Raji (cell line): ENCODE results near the gene HDAC8.

Source experiments
- POLR2A ChIP-seq: IDR thresholded peaks from 2 replicates; pipeline ENCODE4 v1.6.1; 2011; ENCODE audit warnings: low read depth, low read length, control low read depth; ENCODE audit not compliant: insufficient read depth

Gene HDAC8

GRCh38 chrX:72540318-72540717, 32.3 kb downstream of the HDAC8 start:
- TF ChIP-seq POLR2A: no peak

DNA sequence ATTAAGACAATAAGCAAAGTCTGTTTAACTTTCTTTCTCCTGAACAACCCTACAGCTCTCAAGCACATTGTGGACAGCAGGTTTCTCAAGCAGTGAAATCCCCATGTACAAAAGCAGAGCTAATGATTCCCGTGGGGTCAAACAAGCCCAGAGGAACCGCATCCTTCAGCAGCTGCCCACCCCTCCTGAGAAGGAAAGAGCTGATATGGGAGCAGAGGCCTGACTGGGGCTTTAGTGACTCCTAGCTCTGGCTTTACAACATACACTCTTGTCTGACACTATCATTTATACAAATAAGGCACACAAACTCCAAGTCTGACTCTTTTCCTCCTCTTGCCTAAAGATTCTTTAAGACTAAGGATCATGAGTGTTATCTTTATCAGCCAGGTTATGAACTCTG, 32.8 kb downstream of the HDAC8 start:
- TF ChIP-seq POLR2A: no peak

- TF ChIP-seq POLR2A: no peak
Measured at GRCh38 chrX:72536542-72536941, 36.1 kb downstream of the HDAC8 start.

DNA sequence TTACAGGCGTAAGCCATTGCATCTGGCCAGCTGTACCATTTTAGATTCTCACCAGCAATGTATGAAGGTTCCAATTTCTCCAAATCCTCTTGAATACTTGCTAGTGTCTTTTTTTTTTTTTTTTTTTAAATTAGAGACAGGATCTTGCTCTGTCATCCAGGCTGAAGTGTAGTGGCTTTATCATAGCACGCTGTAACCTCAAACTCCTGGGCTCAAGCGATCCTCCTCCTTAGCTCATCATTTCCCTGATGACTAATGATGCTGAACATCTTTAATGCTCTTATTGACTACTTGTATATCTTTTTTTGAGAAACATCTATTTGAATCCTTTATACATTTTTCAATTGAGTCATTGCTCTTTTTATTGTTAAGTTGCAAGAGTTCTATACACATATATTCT, 40.3 kb downstream of the HDAC8 start:
- no peak for TF ChIP-seq POLR2A

GRCh38 chrX:72526534-72527508, 45.8 kb downstream of the HDAC8 start:
- no peak for TF ChIP-seq POLR2A

DNA sequence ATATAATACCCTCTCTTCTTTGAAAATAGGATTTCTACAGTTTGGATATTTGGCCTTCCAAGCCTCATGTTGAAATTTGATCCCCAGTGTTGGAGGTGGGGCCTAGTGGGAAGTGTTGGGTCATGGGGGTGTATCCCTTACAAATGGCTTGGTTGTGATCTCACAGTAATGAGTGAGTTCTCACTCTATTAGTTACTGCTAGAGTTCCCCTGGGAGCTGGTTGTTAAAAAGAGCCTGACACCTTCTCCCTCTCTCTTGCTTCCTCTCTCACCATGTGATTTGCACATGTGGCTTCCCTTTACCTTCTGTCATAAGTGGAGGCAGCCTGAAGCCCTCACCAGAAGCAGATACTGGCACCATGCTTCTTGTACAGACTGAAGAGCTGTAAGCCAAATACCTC, 73.9 kb downstream of the HDAC8 start:
- no peak for TF ChIP-seq POLR2A

GRCh38 chrX:72495046-72495445, 77.6 kb downstream of the HDAC8 start:
- TF ChIP-seq POLR2A: no peak

- TF ChIP-seq POLR2A: no peak
Measured at GRCh38 chrX:72492499-72492898, 80.1 kb downstream of the HDAC8 start.

DNA sequence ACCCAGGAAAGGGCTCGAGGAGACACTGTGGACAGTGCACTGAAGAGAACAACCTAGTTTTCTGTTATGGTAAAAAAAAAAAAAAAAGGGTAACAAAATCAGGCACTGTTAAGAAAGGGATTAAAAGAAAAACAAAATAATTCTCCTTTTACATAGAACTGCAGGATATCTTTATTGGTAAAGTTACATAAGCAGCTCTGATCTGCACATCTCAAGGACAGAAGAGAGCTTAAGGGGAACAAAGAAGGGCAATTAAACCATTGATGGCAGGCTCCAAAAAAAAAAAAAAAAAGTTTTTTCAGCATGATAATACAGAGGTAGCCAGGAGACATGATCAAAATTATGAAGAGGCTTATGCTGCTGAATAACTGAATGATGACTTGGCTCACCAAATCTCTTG, 85.0 kb downstream of the HDAC8 start:
- TF ChIP-seq POLR2A: no peak

GRCh38 chrX:72479324-72480274, 93.0 kb downstream of the HDAC8 start:
- no peak for TF ChIP-seq POLR2A

GRCh38 chrX:72478853-72479252, 93.8 kb downstream of the HDAC8 start:
- TF ChIP-seq POLR2A: no peak

GRCh38 chrX:72478351-72478750, 94.3 kb downstream of the HDAC8 start:
- TF ChIP-seq POLR2A: no peak

DNA sequence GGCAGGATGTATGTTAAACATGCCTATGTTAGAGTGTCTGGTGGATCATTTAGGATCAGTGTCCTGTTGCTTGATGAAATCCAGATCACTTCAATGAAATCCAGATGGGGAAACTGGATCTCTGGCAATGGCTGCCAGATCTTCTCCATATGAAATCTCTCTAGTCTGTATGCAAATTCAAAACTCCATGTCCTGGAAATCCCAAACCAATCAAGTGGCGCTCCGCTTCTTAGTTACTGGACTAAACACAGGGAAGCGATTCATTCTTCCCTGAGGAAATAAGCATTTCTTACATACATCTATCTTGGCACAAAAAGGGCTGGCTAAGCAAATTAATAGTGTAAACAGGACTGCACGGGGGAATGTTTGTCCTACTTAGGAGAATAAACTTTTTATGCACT, 94.9 kb downstream of the HDAC8 start:
- no peak for TF ChIP-seq POLR2A

- TF ChIP-seq POLR2A: no peak
Measured at GRCh38 chrX:72477376-72477775, 95.3 kb downstream of the HDAC8 start.

DNA sequence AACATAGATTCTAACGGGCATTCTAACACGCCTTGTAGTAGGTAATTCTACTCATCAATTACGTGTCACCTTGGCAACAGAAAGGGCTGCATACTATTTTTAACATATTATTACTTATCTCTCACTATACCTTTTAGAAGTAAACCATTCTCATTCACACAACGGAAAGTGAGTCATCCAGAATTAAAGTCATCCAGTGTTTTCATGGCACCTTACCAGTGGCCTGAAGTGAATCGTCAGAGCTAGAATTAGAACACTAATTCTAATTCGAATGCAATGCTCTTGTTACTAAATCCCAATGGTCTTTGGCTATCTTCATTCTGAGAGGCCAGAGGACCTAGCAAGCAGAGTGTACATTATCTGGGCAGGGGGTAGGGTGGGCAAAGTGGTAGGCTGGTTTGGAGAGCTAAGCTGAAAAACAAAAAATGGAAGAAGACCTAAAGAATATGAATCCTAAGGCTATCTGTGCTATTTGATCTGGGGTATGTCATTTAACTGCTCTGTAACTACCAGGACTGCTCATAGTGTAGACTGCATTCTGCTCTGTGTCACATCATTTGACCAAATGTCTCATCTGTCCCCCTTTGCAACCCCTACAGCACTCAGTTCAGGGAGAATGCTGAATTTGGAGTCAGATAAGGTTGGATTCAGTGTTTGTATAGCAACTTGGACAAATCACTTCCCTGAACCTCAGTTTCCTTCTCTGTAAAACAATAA, 96.5 kb downstream of the HDAC8 start:
- TF ChIP-seq POLR2A: no peak
